H7 (cell line): ENCODE results near the gene CABYR. TPM values are rescaled to one million over a fixed set of nuclear protein-coding genes. Genes with fewer than 3 reads are reported as not detected.

ENCODE experiments used
- DNase-seq: peaks from one replicate; pipeline ENCODE4 v3.0.0; 2012
- H3K27me3 ChIP-seq: 2 replicates; pipeline ENCODE4 v1.6.0; 2011; ENCODE audit warnings: mild to moderate bottlenecking, low read length; ENCODE audit not compliant: control insufficient read depth, insufficient read depth
- H3K36me3 ChIP-seq: replicated peaks from 2 replicates; pipeline ENCODE4 v1.5.1; 2011; ENCODE audit warnings: low read length; ENCODE audit not compliant: control insufficient read depth, insufficient read depth
- H3K4me3 ChIP-seq: 2 replicates; pipeline ENCODE4 v1.5.1; 2011; ENCODE audit warnings: low read depth, mild to moderate bottlenecking, control low read depth, low read length, moderate library complexity; ENCODE audit not compliant: insufficient read depth
- total RNA-seq: library from RNA; depleted of rRNA; stranded (reverse); fragments of >200 nt; shearing (Covaris generic); gene quantifications from 2 replicates; pipeline ENCODE4 v1.2.3, GENCODE V29; 2014

CABYR gene
- total RNA-seq, 1 experiment from 2014 or later, result 12.2 TPM

DNA sequence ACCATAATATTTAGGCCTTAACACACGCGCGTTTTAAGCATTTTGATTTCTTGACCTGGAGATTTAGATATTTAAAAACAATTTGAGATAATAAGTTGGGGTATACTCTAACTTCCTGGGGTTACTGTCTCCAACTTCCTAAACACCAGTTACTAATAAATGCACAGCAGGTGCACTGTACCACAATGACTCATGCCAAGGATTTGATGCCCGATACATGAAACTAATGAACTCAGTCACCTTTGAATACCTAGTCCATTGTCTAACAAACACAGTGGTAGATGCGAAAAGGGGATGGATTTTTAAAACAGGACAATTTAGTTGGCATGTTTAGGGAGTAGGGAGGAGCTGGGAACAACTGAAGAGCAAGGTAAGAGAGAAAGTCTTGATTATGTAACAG, 21.2 kb downstream of the CABYR start:
- no peaks in the 10 kb centered on the region for H3K27me3 ChIP-seq
- H3K4me3 ChIP-seq, result no peak overlapping the region
- DNase-seq, result no peak
- peaks cover 16% of the 10 kb centered on the region for H3K36me3 ChIP-seq

DNA sequence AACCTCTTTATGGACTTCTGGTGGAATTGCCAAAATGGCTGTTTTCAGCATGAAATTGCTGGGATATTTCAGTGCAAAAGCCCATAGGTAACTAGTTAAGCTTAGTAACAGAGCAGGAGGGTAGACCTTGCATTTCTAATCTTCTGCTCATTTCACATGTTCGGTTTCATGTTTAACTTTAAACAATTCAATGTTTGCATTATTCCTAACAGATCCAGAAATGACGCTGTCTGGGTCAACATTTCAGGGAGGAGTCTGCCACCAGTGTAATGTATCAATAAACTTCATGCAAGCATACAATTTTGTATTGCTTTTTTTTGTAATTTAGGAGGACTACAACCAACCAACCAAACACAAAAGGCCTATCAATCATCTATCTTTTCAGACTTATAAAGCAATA, 22.4 kb downstream of the CABYR start:
- Histone ChIP-seq H3K36me3 (peaks cover 13% of the 10 kb centered on the region), H3K27me3 (no peaks in the 10 kb centered on the region), H3K4me3 (no peak overlapping the region)
- DNase-seq, result no peak

GRCh38 chr18:24168496-24168895, 29.6 kb downstream of the CABYR start:
- Histone ChIP-seq H3K36me3 (no peaks in the 10 kb centered on the region), H3K27me3 (no peaks in the 10 kb centered on the region), H3K4me3 (no peak overlapping the region)
- no peak for DNase-seq

DNA sequence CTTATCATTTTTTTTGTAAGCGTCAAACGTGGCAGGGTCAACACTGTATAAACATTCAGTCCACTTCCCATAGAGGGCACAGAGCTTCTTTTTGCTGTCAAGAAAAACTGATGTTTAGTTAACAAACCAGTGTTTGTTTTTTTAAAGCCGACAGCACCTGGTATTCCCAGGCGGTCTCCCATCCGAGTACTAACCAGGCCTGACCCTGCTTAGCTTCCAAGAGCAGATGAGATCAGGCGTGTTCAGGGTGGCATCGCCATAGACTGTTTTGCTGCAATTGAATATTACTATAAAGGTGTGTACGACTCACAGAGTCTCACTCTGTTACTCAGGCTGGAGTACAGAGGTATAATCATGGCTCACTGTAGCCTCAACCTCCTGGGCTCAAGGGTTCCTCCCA, 31.5 kb downstream of the CABYR start:
- Histone ChIP-seq H3K36me3 (no peaks in the 10 kb centered on the region), H3K4me3 (no peak overlapping the region), H3K27me3 (no peaks in the 10 kb centered on the region)
- DNase-seq, result no peak

DNA sequence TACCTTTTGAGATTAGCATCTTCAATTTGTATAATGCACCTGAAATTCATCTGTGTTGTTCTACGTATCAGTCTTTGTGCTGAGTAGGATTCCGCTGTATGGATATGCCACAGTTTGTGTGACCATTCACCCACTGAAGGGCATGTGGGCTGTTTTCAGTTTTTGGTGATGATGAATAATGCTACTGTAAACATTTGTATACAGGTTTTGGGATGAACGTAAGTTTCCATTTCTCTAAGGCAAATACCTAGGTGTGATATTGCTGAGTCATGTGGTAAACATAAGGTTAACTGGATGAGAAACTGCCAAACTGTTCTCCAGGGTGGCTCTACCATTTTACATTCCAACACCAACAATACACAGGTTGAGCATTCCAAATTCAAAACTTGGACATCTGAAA, 35.1 kb downstream of the CABYR start:
- H3K27me3 ChIP-seq, result no peaks in the 10 kb centered on the region
- DNase-seq, result no peak
- H3K4me3 ChIP-seq, result no peak overlapping the region
- H3K36me3 ChIP-seq, result no peaks in the 10 kb centered on the region

- DNase-seq, result peak; percentile 83
- H3K27me3 ChIP-seq, result no peaks in the 10 kb centered on the region
Measured at GRCh38 chr18:24176727-24177416, 38.0 kb downstream of the CABYR start.

DNA sequence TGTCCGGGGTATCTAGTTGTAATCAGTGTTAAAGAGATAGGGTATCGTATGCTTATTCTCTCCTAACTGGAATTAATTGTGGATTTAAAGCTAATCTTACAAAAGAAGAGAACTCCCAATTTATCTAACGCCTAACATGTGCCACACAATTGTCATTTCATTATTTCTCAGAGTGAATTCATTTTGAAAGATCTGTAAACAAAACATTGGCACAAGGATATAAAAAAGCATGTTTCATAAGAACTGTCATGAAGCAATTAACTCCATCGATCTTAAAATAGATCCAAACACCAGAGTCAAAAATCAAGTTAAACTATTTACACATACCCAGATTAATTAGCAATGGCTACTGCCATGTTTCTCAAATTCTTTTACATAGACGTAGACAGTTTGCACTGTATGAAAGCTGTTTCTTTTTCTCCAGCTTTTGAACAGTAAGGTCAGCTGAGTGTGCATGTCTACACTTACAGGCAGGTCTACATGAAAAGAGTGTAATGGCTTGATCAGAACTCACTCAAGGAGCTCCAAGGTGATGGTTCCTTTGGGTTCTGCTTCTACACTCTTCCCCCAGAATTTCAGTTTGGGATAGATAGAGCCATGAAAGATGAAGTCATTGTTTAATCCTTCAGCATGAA, 38.8 kb downstream of the CABYR start:
- DNase-seq, result no peak
- no peaks in the 10 kb centered on the region for H3K36me3 ChIP-seq
- no peak overlapping the region for H3K4me3 ChIP-seq
- H3K27me3 ChIP-seq, result no peaks in the 10 kb centered on the region

More at GRCh38 chr18:24176727-24177416, 38.0 kb downstream of the CABYR start:
- Histone ChIP-seq H3K4me3 (no peak overlapping the region), H3K36me3 (no peaks in the 10 kb centered on the region)

GRCh38 chr18:24180048-24180447, 41.2 kb downstream of the CABYR start:
- Histone ChIP-seq H3K27me3 (no peaks in the 10 kb centered on the region), H3K36me3 (no peaks in the 10 kb centered on the region), H3K4me3 (no peak overlapping the region)
- no peak for DNase-seq

- DNase-seq, result no peak
- Histone ChIP-seq H3K36me3 (no peaks in the 10 kb centered on the region), H3K4me3 (no peak overlapping the region), H3K27me3 (no peaks in the 10 kb centered on the region)
Measured at GRCh38 chr18:24181806-24182205, 42.9 kb downstream of the CABYR start.

DNA sequence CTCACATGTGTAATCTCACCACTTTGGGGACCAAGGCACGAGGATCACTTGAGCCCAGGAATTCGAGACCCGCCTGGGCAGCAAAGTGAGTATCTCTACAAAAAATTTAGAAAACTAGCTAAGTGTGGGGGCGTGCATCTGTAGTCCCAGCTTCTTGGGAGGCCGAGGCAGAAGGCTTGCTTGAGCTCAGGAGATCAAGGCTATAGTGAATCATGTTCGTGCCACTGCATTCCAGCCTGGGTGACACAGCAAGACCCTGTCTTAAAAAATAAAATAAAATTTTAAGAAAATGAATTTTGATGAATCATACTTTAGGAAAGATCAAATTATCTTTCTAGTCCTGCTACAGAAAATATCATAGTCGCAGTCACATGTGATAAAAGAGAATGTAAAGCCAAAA, 46.9 kb downstream of the CABYR start:
- Histone ChIP-seq H3K4me3 (no peak overlapping the region), H3K27me3 (no peaks in the 10 kb centered on the region), H3K36me3 (no peaks in the 10 kb centered on the region)
- no peak for DNase-seq

GRCh38 chr18:24187049-24187448, 48.2 kb downstream of the CABYR start:
- DNase-seq, result no peak
- H3K27me3 ChIP-seq, result no peaks in the 10 kb centered on the region
- no peaks in the 10 kb centered on the region for H3K36me3 ChIP-seq
- H3K4me3 ChIP-seq, result no peak overlapping the region

DNA sequence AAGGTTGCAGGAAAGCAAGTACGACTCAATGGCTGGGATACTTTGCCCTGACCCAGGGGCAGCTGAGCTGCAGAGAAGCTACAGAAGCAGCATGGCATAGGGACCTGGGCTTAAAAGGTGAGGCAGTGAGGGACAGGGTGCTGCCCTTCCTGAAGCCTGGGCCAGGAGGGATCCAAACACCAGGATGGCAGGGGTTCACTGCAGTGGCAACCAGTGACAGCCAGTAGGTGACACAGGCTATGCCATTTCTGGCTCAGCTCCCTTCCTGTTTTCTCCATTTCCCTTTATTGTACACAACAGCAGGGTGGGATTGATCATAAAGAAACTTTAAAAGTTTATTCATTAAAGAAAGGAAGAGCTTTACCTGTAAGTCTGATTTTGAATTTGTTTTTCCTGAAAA, 48.8 kb downstream of the CABYR start:
- no peaks in the 10 kb centered on the region for H3K27me3 ChIP-seq
- H3K4me3 ChIP-seq, result no peak overlapping the region
- H3K36me3 ChIP-seq, result no peaks in the 10 kb centered on the region
- no peak for DNase-seq

DNA sequence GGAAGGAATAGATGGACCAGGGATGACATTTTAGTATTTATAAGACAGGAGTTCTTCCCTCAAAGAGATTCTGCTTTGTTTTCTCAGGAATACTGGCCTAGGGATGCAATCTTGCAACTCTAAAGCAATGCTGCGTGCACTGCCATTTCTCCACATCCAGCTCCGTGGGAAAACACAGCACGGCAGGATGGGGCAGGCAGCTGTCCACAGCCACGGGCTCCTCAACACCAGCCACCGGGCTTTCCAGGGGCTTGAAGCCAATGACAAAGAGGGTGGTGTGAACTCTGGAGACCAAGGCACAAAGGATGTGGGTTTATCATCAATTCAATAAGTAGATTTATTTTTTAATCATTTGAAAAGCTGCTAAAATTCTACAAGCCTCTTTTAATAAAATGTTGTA, 49.3 kb downstream of the CABYR start:
- no peak for DNase-seq
- Histone ChIP-seq H3K27me3 (no peaks in the 10 kb centered on the region), H3K36me3 (no peaks in the 10 kb centered on the region), H3K4me3 (no peak overlapping the region)

- Histone ChIP-seq H3K36me3 (no peaks in the 10 kb centered on the region), H3K27me3 (no peaks in the 10 kb centered on the region), H3K4me3 (no peak overlapping the region)
- no peak for DNase-seq
Measured at GRCh38 chr18:24189007-24189528, 50.2 kb downstream of the CABYR start.

DNA sequence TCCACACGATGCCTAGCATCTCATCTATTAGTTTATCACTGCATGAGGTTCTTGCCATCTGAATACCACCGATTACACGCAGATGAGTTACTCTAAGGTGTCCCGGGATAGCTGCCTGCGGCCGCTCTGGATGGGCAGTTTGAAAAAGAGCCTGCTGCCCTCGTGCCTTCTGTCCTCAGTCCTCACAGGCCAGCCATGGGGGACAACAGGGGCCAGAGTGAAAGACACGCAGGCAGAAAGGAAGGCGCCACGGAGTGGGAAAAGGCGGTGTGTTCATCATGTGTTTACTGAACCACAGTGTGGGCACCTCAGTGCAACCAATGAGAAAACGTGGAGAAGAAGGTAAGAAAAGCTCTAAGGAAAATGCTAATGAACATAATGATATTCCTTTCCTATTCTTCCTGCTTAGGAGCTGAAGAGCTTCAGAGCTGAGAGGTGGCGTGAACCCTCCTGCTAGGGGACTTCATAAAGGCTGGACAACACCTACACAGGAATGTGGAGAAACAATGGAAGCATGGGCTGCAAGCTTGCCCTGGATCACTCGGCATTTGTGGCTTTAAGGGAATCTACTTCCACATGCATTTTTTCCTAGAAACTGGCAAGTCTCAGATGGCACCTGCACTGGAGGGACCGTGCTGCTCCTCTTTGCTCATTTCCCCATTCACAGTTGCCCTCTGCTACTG, 50.9 kb downstream of the CABYR start:
- Histone ChIP-seq H3K36me3 (no peaks in the 10 kb centered on the region), H3K4me3 (no peak overlapping the region), H3K27me3 (no peaks in the 10 kb centered on the region)
- DNase-seq, result no peak
